HEK293T (cell line): Measurements from ENCODE around the gene ANTXR2.

ENCODE experiments used
- ARNT ChIP-seq: fragments of 450-650 bp; IDR thresholded peaks from 2 replicates; pipeline ENCODE4 v1.6.1; 2017; ENCODE audit warnings: mild to moderate bottlenecking
- BHLHE40 ChIP-seq: fragments of 450-650 bp; IDR thresholded peaks from 2 replicates; pipeline ENCODE4 v1.6.1; 2016; ENCODE audit warnings: mild to moderate bottlenecking, moderate library complexity, borderline replicate concordance
- CTBP1 ChIP-seq: fragments of 450-650 bp; IDR thresholded peaks from 2 replicates; pipeline ENCODE4 v1.6.1; 2016; ENCODE audit warnings: borderline replicate concordance
- ELF4 ChIP-seq: fragments of 450-650 bp; IDR thresholded peaks from 2 replicates; pipeline ENCODE4 v1.6.1; 2017; ENCODE audit warnings: antibody characterized with exemption
- FOXA1 ChIP-seq: fragments of 450-650 bp; IDR thresholded peaks from 2 replicates; pipeline ENCODE4 v1.6.1; 2016; ENCODE audit warnings: mild to moderate bottlenecking
- FOXK2 ChIP-seq: fragments of 450-650 bp; IDR thresholded peaks from 2 replicates; pipeline ENCODE4 v1.6.1; 2016; ENCODE audit warnings: mild to moderate bottlenecking
- FOXM1 ChIP-seq: fragments of 450-650 bp; IDR thresholded peaks from 2 replicates; pipeline ENCODE4 v1.6.1; 2017; ENCODE audit warnings: mild to moderate bottlenecking, borderline replicate concordance
- HDGF ChIP-seq: fragments of 450-650 bp; IDR thresholded peaks from 2 replicates; pipeline ENCODE4 v1.6.1; 2017; ENCODE audit warnings: antibody characterized with exemption, borderline replicate concordance
- NFRKB ChIP-seq: fragments of 450-650 bp; IDR thresholded peaks from 2 replicates; pipeline ENCODE4 v1.6.1; 2016; ENCODE audit warnings: mild to moderate bottlenecking, moderate library complexity
- SP1 ChIP-seq: fragments of 450-650 bp; IDR thresholded peaks from 2 replicates; pipeline ENCODE4 v1.6.1; 2017
- SUZ12 ChIP-seq: fragments of 450-650 bp; IDR thresholded peaks from 2 replicates; pipeline ENCODE4 v1.6.1; 2016; ENCODE audit warnings: mild to moderate bottlenecking
- TARDBP ChIP-seq: fragments of 450-650 bp; IDR thresholded peaks from 2 replicates; pipeline ENCODE4 v1.6.1; 2016
- ZNF384 ChIP-seq: fragments of 450-650 bp; IDR thresholded peaks from 2 replicates; pipeline ENCODE4 v1.6.1; 2016
- TF ChIP-seq, protein P1 (sequence below): fragments of 450-650 bp; IDR thresholded peaks from 2 replicates; pipeline ENCODE4 v1.6.1; 2016

DNA sequence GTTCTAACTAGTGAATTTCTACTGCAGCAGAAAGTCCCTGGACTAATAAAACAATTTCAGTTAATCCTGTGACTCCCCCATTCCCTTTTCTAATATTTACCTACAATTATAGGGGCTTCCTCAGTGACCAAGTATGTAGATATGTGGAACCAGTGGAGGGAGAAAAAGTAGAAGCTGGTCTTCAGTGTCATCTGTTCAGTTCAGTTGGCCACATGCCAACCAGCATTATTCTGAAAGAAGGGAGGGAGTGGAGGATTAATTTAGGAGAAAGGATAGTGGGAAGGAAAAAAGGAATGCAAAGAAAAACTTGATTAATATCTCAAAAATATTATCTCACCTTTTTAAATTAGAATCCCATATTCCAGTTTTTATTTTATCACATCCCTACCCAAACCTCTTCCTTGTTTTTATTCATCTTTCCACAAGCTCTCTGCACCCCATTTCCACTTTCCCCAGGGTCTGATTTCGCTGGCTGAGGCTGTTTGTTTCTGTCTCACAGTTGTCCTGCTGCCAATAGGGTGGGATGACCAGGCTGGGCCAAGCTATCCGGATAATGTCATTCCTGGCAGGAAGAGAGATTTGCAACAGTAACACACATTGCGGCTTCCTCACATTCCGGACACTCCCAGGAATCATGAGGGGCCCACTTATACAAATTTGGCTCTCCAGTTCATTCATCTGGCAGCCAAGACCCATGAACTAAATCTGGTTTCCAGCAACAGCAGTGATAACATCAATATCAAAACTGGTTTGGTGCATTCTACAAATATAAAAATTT is 24.6 kb upstream of the ANTXR2 start:
- TF ChIP-seq SP1 (no peak), ELF4 (no peak), FOXM1 (no peak), HDGF (no peak), FOXA1 (no peak), BHLHE40 (no peak), ZNF384 (no peak), NFRKB (no peak), FOXK2 (no peak), SUZ12 (no peak), ARNT (no peak), TARDBP (no peak), CTBP1 (no peak)
- TF ChIP-seq, protein P1, sequence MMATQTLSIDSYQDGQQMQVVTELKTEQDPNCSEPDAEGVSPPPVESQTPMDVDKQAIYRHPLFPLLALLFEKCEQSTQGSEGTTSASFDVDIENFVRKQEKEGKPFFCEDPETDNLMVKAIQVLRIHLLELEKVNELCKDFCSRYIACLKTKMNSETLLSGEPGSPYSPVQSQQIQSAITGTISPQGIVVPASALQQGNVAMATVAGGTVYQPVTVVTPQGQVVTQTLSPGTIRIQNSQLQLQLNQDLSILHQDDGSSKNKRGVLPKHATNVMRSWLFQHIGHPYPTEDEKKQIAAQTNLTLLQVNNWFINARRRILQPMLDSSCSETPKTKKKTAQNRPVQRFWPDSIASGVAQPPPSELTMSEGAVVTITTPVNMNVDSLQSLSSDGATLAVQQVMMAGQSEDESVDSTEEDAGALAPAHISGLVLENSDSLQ, result no peak
